ENCODE measurements around the gene NCKAP1.

DNA sequence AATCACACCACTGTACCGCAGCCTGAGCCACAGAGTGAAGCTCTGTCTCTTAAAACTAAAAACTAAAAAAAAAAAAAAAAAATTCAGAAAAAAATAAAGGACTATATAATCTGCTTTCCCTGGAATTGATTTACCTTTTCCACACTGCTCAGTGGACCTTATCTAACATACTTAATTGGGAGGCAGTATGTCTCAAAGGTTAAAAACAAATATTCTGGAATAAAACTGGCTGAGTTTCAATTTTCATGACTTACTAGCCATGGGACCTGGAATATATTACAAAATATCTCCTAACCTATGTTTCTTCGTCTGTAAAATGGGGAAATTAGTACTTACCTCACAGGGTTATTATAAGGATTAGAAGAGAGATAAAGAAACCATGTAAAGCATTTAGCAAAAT, 11.8 kb downstream of the NCKAP1 start:
- no peak for TF ChIP-seq POLR2A (IDR thresholded peaks at IDR 0.05; ENCODE audit: extremely low read depth, insufficient read length)
- no peak for TF ChIP-seq CTCF (IDR thresholded peaks at IDR 0.05; ENCODE audit: low read depth, low read length)
- TF ChIP-seq MAX (IDR thresholded peaks at IDR 0.05; ENCODE audit: low read depth, low read length) = no peak
- TF ChIP-seq MYC (IDR thresholded peaks at IDR 0.05; ENCODE audit: low read depth, low read length) = no peak
